Cardiac fibroblast (primary cell): Measurements from ENCODE around the gene RPS19.

Source experiments
- DNase-seq, 2 donors: peaks; one replicate each; pipeline versions ENCODE4 v3.0.0 to v3.0.0-alpha.2; 2010; ENCODE audit warnings: low read depth in 2 of 2
- H3K4me3 ChIP-seq, 2 donors: replicated peaks in 1 of 2; 1 replicate in 1 of 2; 2 replicates in 1 of 2; pipeline ENCODE4 v1.5.1; 2011; ENCODE audit warnings: low read depth in 2 of 2, low read length in 2 of 2, mild to moderate bottlenecking in 2 of 2, moderate library complexity in 1 of 2
- CTCF ChIP-seq: IDR thresholded peaks from one replicate; pipeline ENCODE4 v1.5.1; 2011; ENCODE audit warnings: low read depth, mild to moderate bottlenecking, low read length, inconsistent platforms

Gene RPS19

GRCh38 chr19:41902594-41902993 is 42.5 kb downstream of the RPS19 start:
- no peak for TF ChIP-seq CTCF
- no peak for DNase-seq
- H3K4me3 ChIP-seq: no peak overlapping the region

- no peak for TF ChIP-seq CTCF
- no peak overlapping the region for H3K4me3 ChIP-seq
- no peak for DNase-seq
Measured at GRCh38 chr19:41903193-41903953, 43.3 kb downstream of the RPS19 start.

- DNase-seq: no peak
- H3K4me3 ChIP-seq: no peak overlapping the region
- TF ChIP-seq CTCF: no peak
Measured at GRCh38 chr19:41904118-41904870, 44.2 kb downstream of the RPS19 start.

- TF ChIP-seq CTCF: no peak
- H3K4me3 ChIP-seq: no peak overlapping the region
- no peak for DNase-seq
Measured at GRCh38 chr19:41905273-41906002, 45.4 kb downstream of the RPS19 start.

GRCh38 chr19:41906271-41906670 is 46.2 kb downstream of the RPS19 start:
- no peak for DNase-seq
- no peak for TF ChIP-seq CTCF
- H3K4me3 ChIP-seq: no peak overlapping the region

- TF ChIP-seq CTCF: no peak
- DNase-seq: no peak
- H3K4me3 ChIP-seq: no peak overlapping the region
Measured at GRCh38 chr19:41906916-41907680, 47.0 kb downstream of the RPS19 start.
